DMS153 (cell line): Measurements from ENCODE around the gene HECA.

Experiments
- DNase-seq: peaks from one replicate; lab custom pipeline; 2025; lab: John Stamatoyannopoulos, UW

Gene HECA

DNA sequence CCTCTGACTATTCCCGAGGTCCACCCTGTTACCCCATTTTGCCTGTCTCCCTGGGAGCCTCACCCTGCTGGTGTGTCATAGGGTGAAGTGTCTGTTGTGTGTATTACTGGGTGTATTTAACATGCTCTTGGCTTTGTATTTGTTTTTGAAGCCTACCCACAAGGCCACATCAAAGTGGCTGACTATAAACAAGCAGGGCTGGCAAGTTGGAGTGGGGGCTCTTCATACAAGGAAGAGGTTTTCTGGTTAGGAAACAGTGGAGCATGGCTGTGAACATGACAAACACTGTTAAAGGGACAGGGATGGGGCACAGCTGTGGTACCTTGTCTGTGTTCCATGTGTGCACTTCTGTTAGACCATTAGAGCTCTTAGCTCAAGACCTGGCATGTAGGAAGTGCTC lies 26.3 kb downstream of the HECA start:
- DNase-seq, result peak; percentile 85

DNA sequence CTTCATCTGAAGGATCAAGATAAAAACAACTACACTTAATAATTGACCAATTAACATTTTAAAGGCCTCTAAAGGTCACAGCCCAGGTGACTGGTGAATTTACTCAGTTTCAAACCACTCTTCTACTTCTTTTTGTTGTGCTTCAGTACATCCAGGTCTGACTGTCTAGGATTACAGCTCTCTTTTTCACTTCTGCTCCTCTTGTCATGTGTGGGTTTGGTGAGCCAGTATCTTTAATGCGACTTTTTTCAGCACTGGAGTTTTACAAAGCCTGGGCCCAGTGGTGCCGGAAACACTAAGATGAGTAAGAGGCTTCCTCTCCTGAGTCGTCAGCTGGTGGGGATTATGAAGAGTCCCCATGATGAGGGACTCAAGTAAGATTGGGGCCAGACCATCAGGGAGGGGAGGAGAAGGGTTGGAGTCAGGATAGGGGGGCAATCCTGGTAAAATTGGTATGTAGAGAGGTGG lies 27.0 kb downstream of the HECA start:
- no peak for DNase-seq

DNA sequence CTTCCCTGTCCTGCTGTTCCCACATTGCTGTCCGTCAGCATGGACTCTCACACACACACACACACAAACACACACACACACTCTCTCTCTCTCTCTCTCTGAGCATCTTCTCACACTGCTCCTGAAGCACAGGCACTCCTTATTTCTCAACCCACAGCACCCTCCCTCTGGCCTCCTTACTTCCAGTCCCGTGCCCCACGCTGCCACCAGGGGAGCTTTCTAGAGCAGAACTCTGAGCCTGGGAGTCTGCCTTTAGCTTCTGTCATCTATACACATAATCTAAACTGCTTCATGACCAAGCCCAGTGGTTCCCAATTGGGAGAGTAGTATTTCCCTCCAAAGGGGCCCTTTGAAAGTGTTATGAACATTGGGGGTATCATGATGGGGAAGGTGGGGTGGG lies 29.1 kb downstream of the HECA start:
- no peak for DNase-seq

DNA sequence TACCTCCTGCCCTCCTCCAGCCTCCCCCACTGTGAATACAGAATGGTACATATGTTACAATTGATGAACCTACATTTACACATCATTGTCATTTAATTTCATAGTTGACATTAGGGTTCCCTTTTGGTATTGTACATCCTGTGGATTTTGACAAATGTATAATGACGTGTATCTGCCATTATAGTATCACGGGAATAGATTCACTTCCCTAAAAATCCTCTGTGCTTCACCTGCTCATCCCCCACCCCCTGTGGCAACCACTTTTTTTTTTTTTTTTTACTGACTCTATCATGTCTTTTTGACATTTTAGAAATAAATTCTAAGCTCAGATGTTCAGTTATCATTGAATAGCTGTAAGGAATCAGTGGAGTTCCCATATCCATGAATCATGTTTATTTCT lies 30.4 kb downstream of the HECA start:
- no peak for DNase-seq

DNA sequence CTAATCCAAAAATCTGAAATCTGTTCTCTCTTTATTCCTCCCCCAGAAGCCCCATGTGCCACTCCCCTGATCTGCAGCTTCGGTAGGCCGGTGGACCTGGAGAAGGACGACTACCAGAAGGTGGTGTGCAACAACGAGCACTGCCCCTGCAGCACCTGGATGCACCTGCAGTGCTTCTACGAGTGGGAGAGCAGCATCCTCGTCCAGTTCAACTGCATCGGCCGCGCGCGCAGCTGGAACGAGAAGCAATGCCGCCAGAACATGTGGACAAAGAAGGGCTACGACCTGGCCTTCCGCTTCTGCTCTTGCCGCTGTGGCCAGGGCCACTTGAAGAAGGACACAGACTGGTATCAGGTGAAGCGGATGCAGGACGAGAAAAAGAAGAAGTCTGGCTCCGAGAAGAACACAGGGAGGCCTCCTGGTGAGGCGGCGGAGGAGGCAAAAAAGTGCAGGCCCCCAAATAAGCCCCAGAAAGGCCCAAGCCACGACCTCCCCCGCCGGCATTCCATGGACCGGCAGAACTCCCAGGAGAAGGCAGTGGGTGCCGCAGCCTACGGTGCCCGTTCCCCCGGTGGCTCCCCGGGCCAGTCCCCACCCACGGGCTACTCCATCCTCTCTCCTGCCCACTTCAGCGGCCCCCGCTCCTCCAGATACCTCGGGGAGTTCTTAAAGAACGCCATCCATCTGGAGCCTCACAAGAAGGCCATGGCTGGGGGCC lies 31.5 kb downstream of the HECA start:
- no peak for DNase-seq

DNA sequence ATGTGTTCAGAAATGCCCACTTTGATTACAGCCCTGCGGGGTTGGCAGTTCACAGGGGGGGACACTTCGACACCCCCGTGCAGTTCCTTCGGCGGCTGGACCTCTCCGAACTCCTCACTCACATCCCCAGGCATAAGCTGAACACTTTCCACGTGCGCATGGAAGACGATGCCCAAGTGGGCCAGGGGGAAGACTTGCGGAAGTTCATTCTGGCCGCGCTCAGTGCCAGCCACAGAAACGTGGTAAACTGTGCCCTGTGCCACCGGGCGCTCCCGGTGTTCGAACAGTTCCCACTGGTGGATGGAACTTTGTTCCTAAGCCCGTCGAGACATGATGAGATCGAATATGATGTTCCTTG lies 32.1 kb downstream of the HECA start:
- no peak for DNase-seq

DNA sequence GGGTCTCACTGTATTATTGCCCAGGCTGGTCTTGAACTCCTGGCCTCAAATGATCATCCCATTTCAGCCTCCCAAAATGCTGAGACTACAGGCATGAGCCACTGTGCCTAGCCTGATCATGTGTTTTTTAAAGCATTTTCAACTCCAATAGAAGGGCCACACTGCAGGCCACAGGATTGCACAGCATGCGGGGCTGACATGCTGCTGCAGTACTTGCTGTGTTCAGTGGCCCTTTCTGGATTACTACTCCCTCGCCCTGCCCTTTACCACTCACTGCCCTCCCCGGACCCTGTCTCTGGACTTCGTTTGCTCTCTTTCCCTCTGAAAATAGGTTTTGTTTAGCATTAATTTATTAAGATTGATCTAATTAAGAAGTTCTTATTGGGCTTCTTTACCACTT lies 37.3 kb downstream of the HECA start:
- DNase-seq, result no peak

DNA sequence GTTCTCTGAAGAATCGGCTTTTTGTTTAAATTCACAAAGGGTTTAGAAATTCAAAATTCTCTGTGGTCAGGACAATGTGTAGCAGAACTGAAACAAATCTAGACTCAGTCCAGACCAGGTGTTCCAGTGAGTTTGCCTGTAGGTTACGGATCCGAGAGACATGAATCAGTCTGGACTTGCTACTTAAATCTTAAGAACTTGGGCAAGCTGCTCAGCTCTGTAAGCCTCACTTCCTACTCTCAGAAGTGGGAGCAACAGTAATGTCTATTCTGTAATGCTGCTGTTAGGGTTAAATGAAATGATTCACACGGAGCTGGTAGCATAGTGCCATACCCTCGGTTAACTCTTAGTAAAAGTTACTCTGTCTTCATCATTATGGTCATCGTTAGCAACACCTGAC lies 37.7 kb downstream of the HECA start:
- DNase-seq, result no peak

DNA sequence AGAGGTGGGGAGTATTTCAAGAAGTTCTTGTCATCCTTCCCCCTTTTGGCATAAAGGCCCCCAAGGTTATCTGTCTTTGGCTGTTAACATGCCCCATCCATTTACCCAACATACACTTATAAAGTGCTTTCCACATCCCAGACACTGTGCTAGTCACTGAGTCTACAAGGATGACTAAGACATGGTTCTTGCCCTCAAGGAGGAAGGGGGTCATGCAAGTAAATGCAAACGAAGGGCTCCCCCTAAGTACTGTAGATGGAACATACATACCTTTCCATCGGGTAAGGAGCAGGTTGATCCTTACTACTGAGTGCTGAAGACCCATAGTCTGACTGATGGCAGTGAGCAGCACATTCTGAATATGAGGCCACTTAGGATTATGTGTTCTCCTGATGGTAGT lies 38.3 kb downstream of the HECA start:
- no peak for DNase-seq

DNA sequence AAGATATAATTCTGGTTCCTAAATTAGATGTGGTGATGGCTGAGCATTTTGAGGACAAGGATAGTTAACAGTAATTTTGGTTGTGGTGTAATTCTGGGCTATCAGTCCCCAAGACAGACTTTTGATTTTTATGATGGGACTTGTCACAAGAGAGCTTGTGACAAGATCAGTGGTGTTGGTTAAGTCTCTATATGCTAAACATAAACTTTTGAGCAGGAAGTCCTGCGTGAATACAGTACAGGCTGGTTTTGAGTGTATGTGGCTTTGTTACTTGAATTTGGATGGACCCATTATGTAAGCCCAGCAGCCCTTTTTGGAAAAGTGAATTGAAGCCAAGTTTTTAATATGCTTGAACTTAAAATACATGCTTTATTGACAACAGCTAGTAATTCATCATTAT lies 38.9 kb downstream of the HECA start:
- no peak for DNase-seq

DNA sequence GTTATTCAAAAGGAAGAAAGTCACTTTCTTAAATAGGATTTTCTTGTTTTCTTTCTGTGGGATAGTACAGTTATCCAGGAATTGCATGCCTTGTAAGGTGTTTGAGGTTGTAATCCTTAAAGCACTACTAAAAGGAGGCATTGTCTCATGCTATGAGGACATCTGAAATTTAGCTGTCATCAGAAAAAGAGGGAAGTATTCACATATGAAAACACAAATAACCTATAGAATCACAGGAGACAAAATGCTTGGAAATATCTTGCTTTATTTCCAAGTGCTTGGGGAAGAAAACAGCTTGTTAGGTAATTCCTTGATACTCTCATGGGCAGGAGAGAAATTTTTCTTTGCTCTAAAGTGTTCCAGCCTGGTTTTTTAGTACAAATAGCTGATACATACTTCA lies 40.1 kb downstream of the HECA start:
- DNase-seq, result no peak

DNA sequence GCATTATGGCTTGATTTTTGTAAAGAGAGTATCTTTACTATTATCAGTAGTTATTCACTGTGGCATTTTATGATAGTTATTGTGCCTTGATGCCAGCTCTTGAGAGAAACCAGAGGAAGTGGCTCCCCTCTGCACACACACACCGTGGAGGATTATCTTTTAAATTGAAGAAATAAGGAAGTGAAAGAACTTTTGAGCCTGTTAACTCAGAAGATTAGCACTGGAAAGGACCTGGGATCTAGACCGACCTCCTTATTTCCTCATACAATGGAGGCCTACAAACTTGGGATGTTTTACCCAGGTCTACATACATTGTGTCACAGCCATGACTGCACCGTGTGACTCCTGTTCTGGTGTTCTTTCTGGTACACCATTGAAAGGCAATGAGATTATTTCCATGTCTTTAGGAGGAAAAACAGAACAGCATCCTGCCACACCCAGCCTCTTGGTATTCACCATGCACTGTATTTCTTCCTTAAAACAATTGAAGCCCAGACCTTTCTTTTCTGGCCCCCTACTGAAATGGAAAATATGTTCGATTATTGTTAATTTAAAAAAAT lies 40.6 kb downstream of the HECA start:
- no peak for DNase-seq

DNA sequence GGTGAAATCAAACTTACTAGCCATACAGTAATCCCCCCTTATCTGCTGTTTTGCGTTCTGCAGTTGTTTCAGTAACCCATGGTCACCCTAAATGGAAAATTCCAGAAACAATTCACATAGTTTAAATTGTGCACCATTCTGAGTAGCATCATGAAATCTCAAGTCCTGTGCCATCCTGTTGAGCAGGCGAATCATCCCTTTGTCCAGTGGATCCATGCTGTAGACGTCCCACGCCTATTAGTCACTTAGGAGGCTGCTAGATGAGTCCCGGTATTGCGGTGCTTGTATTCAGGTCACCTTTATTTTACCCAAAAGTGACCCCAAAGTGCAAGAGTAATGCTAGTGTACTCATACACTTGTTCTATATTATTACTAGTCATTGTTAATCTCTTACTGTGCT lies 46.4 kb downstream of the HECA start:
- no peak for DNase-seq

DNA sequence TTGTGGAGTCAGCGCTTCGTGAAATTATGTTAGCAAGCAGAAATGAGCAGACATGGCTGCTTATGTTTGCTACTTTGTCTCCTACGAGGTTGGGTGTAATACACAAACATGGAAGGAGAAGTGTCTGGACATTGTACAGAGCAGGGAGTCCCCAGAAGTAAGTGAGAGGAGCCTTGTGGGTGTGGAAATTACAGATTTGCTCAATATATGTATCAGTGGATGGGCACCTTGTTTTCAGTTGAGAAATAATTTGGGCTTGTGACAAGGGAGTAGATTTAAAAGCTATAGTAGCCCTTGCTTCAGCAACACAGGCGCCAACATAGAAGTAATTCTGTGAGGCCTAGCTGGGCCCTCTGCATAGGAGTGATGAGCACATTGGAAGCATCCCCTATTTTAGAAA lies 49.2 kb downstream of the HECA start:
- DNase-seq, result no peak

DNA sequence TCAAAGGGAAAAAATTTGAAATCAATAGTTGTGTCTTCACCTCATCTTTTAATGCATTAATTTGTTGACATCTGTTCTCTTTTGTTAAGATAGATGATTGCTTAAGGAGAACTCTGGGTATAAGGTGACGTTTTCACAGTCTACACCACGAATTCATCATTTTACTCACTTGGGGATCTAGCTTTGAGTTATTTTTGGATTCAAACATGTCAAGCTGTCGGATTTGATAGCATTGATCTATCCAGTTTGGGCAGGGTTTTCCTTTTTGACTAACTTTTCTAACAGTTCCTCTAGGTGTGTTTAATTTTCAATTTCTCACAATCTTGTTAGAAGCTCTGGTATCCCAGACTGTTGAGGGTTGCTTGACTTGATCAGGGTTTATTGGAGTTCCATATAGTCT lies 49.6 kb downstream of the HECA start:
- DNase-seq, result no peak

DNA sequence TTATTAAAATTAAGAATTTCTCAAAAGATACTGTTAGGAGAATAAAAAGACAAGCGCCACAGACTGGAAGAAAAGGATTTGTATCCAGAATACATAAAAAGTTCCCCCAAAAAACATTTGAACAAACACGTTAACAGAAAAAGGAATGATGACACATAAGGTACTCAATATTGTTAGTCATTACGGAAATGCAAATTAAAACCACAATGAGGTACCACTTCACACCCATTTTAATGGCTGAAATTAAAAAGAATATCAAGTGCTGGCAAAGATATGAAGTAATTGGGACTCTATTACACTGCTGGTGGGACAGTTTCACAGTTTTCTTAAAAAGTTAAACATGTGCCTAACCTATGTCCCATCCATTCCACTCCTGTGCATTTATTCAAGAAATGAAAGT lies 51.4 kb downstream of the HECA start:
- no peak for DNase-seq

DNA sequence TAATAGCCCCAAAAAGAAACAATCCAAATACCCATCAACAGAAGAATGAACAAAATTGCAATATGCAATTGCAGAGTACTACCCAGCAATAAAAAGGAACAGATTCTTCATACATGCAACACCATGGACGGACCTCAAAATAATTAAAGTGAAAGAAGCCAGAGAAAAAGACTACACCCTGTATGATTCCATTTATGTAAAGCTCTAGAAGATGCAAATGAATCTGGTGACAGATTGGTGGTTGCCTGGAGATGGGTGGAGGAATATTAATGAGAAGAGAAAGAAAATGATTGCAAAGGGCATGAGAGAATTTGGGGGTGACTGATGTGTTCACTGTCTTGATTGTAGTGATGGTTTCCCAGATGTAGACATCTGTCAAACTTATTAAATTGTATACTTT lies 51.8 kb downstream of the HECA start:
- DNase-seq, result no peak

DNA sequence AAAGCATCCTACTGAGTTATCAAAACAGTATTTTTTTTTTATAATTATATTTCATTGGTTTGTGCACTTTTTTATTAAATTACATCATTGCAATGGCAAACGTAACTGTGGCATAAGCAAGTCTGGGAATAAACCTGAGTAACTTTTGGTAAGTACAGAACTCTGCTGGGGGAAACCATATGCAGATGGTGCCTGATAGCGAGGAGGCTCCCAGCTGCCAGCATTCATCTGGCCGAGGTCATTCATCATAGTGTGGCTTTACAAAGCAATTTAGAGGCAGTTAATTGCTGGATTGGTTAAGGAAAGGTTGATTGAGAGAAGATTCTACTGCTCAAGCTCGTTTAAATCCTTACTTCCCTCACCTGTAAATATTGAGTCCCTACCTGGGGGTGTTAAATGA lies 52.6 kb downstream of the HECA start:
- DNase-seq, result no peak

DNA sequence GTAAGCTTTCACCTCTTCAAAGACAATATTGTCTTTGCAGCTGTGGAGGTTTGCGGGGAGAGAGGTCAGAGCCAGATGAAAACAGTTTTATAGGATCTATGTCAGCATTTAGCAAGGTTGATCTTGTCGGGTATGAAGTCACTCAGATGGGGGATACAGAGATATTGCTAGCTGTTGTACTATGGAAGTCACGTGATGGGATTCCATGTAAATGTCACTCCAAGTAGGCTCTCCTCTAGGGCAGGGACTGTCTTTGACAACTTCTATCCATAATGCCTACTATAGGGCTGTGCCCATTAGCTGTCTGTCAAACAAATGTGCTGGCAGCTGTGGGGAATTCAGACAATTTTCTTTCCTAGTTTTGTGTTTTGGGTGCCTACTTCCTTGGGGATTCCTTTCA lies 54.8 kb downstream of the HECA start:
- no peak for DNase-seq

DNA sequence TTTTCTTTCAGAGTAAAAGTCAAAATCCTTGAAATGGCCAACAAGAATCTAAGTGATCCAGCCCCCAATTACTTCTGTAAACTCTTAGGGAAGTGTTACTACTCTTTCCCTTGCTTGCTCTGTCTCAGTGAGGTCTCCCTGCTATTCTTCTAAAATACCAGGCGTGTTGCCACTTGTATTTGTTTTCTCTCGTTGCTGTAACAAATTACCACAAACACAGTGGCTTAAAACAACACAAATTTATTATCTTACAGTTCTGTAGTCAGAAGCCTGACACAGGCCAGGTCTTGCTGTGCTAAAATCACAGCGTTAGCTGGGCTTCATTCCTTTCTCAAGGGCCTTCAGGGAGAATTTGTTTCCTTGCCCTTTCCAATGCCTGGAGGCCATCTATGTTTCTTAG lies 59.9 kb downstream of the HECA start:
- no peak for DNase-seq

DNA sequence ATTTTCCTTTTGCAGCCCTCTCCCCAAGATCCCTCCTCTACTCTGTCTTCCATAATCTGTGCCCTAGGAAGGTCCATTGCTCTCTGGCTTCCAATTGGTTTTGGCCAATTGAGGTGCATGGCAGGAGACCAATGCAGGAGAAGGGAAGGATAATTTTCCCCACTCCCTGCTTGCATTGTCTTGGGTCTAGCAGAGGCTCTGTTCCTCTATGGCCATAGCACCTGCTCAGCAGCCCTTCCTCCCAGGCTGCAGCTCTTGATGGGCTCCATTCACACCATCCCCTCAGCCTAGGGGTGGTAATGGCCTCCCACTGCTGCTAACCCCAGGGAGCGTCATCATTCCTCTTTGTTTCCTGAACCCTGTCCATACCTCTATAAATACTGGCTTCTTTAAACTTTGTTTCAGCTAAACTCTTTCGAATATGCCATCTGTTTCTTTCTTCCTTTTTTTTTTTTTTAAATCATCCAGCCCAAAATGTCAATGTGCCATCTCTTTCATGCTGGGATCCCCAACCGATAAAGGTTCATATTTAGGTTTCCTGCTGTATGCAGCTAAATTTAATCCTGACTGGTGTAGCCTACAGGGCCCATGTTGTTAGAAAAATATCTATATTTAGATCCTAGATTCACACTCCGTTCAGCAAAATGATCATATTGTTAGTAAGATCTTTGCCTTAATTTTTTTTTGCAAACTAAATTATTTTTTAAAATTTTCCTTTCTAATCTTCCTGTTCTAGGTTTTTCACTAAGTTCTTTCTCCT lies 63.8 kb downstream of the HECA start:
- DNase-seq, result no peak

DNA sequence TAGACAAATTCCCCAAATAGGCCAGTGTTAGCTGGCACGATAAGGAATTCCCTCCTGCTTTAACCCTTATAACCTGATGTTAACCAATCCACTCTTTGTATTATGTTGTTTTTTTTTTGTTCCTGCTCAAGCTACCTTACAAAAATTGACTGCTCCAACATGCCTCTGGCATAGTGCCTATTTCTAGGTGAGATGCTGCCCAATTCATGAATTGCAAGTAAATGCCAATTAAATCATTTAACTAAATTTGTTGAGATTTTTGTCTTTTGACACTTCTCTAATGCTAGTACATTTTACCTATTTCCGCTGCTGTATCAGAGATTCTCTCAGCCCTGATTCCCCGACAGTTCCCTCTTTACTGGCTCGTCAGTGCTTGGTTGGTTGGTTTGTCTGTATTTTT lies 66.5 kb downstream of the HECA start:
- DNase-seq, result no peak

DNA sequence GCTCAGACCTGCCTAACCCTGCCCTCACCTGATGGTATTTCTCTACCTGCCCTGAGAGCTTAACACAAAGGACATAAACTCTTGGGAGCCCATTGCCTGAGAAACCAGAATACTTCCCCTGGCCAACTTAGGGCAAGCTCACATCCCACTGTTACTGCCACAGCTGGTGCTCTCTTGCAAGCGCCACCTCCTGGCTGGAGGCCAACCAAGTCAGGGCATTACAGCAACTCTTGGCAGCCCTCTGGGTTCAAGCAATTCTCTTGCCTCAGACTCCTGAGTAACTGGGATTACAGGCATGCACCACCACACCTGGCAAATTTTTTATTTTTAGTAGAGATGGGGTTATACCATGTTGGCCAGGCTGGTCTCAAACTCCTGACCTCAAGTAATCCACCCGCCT lies 70.1 kb downstream of the HECA start:
- DNase-seq, result no peak

DNA sequence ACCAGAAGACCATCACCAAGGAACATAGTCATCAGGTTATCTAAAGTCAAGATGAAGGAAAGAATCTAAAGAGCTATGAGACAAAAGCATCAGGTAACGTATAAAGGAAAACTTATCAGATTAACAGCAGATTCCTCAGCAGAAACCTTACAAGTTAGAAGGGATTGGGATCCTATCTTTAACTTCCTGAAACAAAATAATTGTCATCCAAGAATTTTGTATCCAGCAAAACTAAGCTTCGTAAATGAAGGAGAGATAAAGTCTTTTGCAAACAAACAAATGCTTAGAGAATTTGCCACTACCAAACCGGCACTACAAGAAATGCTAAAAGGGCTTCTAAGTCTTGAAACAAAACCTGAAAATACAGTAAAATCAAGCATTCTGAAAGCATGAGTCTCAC lies 71.0 kb downstream of the HECA start:
- DNase-seq, result no peak
